HepG2 (cell line): ENCODE measurements around the gene PDK1. TPM values are rescaled to one million over a fixed set of nuclear protein-coding genes. Genes with fewer than 3 reads are reported as not detected.

Experiments used
- FLYWCH1 ChIP-seq: sonication (generic); formaldehyde crosslinking; IDR thresholded peaks from 2 replicates; pipeline ENCODE4 v1.8.1; 2023; ENCODE audit warnings: mild to moderate bottlenecking, missing genetic modification reagents
- GATAD1 ChIP-seq: IDR thresholded peaks from 2 replicates; pipeline ENCODE4 v1.6.1; 2016; ENCODE audit warnings: missing genetic modification reagents, missing compliant biosample characterization
- KLF15 ChIP-seq: sonication (generic); formaldehyde crosslinking; IDR thresholded peaks from 2 replicates; pipeline ENCODE4 v1.8.1; 2023; ENCODE audit warnings: borderline replicate concordance, mild to moderate bottlenecking, inconsistent platforms, missing genetic modification reagents, mixed read lengths
- KLF6 ChIP-seq: IDR thresholded peaks from 2 replicates; pipeline ENCODE4 v1.8.0; 2016; ENCODE audit warnings: missing biosample characterization, missing genetic modification reagents
- KMT2A ChIP-seq: sonication (generic); formaldehyde crosslinking; IDR thresholded peaks from 2 replicates; pipeline ENCODE4 v1.4.0; 2020; ENCODE audit warnings: missing genetic modification reagents
- MAFF ChIP-seq: IDR thresholded peaks from 2 replicates; pipeline ENCODE4 v1.6.1; 2011; ENCODE audit warnings: low read depth, low read length, improper control_type of control experiment
- MAFK ChIP-seq, 2 experiments: IDR thresholded peaks in 1 of 2; conservative IDR thresholded peaks in 1 of 2; 2 replicates each; pipeline ENCODE4 v1.6.1; 2011; ENCODE audit warnings: improper control_type of control experiment in 2 of 2, low read length in 2 of 2
- NFRKB ChIP-seq: fragments of 450-650 bp; IDR thresholded peaks from 2 replicates; pipeline ENCODE4 v1.6.1; 2017
- RFX1 ChIP-seq: fragments of 450-650 bp; IDR thresholded peaks from 2 replicates; pipeline ENCODE4 v1.6.1; 2017
- RFX3 ChIP-seq: IDR thresholded peaks from 2 replicates; pipeline ENCODE4 v1.6.1; 2016; ENCODE audit warnings: missing biosample characterization, missing genetic modification reagents
- ZBTB14 ChIP-seq: sonication (generic); formaldehyde crosslinking; IDR thresholded peaks from 2 replicates; pipeline ENCODE4 v1.4.0; 2020; ENCODE audit warnings: missing genetic modification reagents
- ZFP82 ChIP-seq: sonication (generic); formaldehyde crosslinking; IDR thresholded peaks from 2 replicates; pipeline ENCODE4 v1.5.1; 2020; ENCODE audit warnings: mild to moderate bottlenecking, missing genetic modification reagents, borderline replicate concordance
- ZNF251 ChIP-seq: sonication (generic); formaldehyde crosslinking; IDR thresholded peaks from 2 replicates; pipeline ENCODE4 v1.9.0; 2021; ENCODE audit warnings: mild to moderate bottlenecking, missing genetic modification reagents
- ZNF652 ChIP-seq: IDR thresholded peaks from 2 replicates; pipeline ENCODE4 v1.6.1; 2016; ENCODE audit warnings: low read depth, borderline replicate concordance
- ZNF670 ChIP-seq: sonication (generic); formaldehyde crosslinking; IDR thresholded peaks from 2 replicates; pipeline ENCODE4 v1.8.0; 2022; ENCODE audit warnings: mild to moderate bottlenecking, missing genetic modification reagents, borderline replicate concordance
- ZNF766 ChIP-seq: sonication (generic); formaldehyde crosslinking; IDR thresholded peaks from 2 replicates; pipeline ENCODE4 v1.5.0; 2020; ENCODE audit warnings: missing genetic modification reagents, borderline replicate concordance
- ZNF782 ChIP-seq: sonication (generic); formaldehyde crosslinking; IDR thresholded peaks from 2 replicates; pipeline ENCODE4 v1.4.0; 2020; ENCODE audit warnings: missing genetic modification reagents, mild to moderate bottlenecking, borderline replicate concordance
- polyA plus RNA-seq, 8 experiments: library from polyadenylated mRNA; depleted of rRNA in 3 of 8; stranded (reverse) in 7 of 8; unstranded in 1 of 8; fragments of >200 nt; fragmentation: Illumina TruSeq in 4 of 8; extraction: Trizol in 4 of 8; gene quantifications; 2 replicates each; pipeline versions ENCODE4 v1.2.1 to v1.2.3, GENCODE V29; 2011 to 2016; ENCODE audit warnings: low read depth in 4 of 8, missing spikeins in 1 of 8, mixed read lengths in 1 of 8; ENCODE audit not compliant: insufficient read depth in 1 of 8
- total RNA-seq, 5 experiments: library from RNA; depleted of rRNA; stranded (reverse); fragments of >200 nt; fragmentation: Illumina TruSeq; extraction: Trizol; gene quantifications; 2 replicates each; pipeline ENCODE4 v1.2.3, GENCODE V29; 2016; ENCODE audit warnings: low read depth in 1 of 5
- TF ChIP-seq, protein P1 (sequence below): sonication (generic); formaldehyde crosslinking; IDR thresholded peaks from 2 replicates; pipeline ENCODE4 v1.4.0; 2020; ENCODE audit warnings: low read depth, missing genetic modification reagents
- TF ChIP-seq, protein P2 (sequence below): sonication (generic); formaldehyde crosslinking; IDR thresholded peaks from 2 replicates; pipeline ENCODE4 v1.4.0; 2020; ENCODE audit warnings: mild to moderate bottlenecking, missing genetic modification reagents
- TF ChIP-seq, protein P3 (sequence below): IDR thresholded peaks from 2 replicates; pipeline ENCODE4 v1.6.1; 2018; ENCODE audit warnings: missing genetic modification reagents, mild to moderate bottlenecking, missing compliant biosample characterization
- TF ChIP-seq, protein P4 (sequence below): sonication (generic); formaldehyde crosslinking; IDR thresholded peaks from 2 replicates; pipeline ENCODE4 v1.8.0; 2022; ENCODE audit warnings: missing genetic modification reagents, mild to moderate bottlenecking, borderline replicate concordance
- TF ChIP-seq, protein P5 (sequence below): fragments of 450-650 bp; IDR thresholded peaks from 2 replicates; pipeline ENCODE4 v1.6.1; 2016

The PDK1 gene
- total and polyA plus RNA-seq, 2 of the 13 experiments (the other 11 are each of a cell fraction or from before 2014, with no cell fraction given): 11.9 to 96.9 TPM

GRCh38 chr2:172555272-172555521 lies 693 bp upstream of the PDK1 start (continued):
- no peak for TF ChIP-seq ZNF251 (CRISPR knock-in tag)
- TF ChIP-seq KMT2A (CRISPR knock-in tag): no peak
- no peak for TF ChIP-seq ZNF652 (CRISPR knock-in tag)
- TF ChIP-seq, protein P1, sequence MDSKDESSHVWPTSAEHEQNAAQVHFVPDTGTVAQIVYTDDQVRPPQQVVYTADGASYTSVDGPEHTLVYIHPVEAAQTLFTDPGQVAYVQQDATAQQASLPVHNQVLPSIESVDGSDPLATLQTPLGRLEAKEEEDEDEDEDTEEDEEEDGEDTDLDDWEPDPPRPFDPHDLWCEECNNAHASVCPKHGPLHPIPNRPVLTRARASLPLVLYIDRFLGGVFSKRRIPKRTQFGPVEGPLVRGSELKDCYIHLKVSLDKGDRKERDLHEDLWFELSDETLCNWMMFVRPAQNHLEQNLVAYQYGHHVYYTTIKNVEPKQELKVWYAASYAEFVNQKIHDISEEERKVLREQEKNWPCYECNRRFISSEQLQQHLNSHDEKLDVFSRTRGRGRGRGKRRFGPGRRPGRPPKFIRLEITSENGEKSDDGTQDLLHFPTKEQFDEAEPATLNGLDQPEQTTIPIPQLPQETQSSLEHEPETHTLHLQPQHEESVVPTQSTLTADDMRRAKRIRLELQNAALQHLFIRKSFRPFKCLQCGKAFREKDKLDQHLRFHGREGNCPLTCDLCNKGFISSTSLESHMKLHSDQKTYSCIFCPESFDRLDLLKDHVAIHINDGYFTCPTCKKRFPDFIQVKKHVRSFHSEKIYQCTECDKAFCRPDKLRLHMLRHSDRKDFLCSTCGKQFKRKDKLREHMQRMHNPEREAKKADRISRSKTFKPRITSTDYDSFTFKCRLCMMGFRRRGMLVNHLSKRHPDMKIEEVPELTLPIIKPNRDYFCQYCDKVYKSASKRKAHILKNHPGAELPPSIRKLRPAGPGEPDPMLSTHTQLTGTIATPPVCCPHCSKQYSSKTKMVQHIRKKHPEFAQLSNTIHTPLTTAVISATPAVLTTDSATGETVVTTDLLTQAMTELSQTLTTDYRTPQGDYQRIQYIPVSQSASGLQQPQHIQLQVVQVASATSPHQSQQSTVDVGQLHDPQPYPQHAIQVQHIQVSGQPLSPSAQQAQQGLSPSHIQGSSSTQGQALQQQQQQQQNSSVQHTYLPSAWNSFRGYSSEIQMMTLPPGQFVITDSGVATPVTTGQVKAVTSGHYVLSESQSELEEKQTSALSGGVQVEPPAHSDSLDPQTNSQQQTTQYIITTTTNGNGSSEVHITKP (CRISPR knock-in tag): no peak
- peak; percentile 34; the same call in 1 of the 2 replicates for TF ChIP-seq ZNF670 (CRISPR knock-in tag)
- no peak for TF ChIP-seq RFX1
- TF ChIP-seq MAFF: no peak
- TF ChIP-seq, protein P2, sequence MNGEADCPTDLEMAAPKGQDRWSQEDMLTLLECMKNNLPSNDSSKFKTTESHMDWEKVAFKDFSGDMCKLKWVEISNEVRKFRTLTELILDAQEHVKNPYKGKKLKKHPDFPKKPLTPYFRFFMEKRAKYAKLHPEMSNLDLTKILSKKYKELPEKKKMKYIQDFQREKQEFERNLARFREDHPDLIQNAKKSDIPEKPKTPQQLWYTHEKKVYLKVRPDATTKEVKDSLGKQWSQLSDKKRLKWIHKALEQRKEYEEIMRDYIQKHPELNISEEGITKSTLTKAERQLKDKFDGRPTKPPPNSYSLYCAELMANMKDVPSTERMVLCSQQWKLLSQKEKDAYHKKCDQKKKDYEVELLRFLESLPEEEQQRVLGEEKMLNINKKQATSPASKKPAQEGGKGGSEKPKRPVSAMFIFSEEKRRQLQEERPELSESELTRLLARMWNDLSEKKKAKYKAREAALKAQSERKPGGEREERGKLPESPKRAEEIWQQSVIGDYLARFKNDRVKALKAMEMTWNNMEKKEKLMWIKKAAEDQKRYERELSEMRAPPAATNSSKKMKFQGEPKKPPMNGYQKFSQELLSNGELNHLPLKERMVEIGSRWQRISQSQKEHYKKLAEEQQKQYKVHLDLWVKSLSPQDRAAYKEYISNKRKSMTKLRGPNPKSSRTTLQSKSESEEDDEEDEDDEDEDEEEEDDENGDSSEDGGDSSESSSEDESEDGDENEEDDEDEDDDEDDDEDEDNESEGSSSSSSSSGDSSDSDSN (CRISPR knock-in tag): no peak
- no peak for TF ChIP-seq NFRKB
- TF ChIP-seq KLF6: no peak
- no peak for TF ChIP-seq ZNF782 (CRISPR knock-in tag)
- TF ChIP-seq RFX3 (CRISPR knock-in tag): no peak
- TF ChIP-seq, protein P3, sequence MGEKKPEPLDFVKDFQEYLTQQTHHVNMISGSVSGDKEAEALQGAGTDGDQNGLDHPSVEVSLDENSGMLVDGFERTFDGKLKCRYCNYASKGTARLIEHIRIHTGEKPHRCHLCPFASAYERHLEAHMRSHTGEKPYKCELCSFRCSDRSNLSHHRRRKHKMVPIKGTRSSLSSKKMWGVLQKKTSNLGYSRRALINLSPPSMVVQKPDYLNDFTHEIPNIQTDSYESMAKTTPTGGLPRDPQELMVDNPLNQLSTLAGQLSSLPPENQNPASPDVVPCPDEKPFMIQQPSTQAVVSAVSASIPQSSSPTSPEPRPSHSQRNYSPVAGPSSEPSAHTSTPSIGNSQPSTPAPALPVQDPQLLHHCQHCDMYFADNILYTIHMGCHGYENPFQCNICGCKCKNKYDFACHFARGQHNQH (CRISPR knock-in tag): no peak
- TF ChIP-seq MAFK (conservative IDR thresholded peaks at IDR 0.05 in 1 of 2, IDR thresholded peaks at IDR 0.05 in 1 of 2; ENCODE audit: low read length in 2 of 2): no peak
- TF ChIP-seq, protein P4, sequence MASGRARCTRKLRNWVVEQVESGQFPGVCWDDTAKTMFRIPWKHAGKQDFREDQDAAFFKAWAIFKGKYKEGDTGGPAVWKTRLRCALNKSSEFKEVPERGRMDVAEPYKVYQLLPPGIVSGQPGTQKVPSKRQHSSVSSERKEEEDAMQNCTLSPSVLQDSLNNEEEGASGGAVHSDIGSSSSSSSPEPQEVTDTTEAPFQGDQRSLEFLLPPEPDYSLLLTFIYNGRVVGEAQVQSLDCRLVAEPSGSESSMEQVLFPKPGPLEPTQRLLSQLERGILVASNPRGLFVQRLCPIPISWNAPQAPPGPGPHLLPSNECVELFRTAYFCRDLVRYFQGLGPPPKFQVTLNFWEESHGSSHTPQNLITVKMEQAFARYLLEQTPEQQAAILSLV (CRISPR knock-in tag): no peak
- TF ChIP-seq ZFP82: no peak
- TF ChIP-seq, protein P5, sequence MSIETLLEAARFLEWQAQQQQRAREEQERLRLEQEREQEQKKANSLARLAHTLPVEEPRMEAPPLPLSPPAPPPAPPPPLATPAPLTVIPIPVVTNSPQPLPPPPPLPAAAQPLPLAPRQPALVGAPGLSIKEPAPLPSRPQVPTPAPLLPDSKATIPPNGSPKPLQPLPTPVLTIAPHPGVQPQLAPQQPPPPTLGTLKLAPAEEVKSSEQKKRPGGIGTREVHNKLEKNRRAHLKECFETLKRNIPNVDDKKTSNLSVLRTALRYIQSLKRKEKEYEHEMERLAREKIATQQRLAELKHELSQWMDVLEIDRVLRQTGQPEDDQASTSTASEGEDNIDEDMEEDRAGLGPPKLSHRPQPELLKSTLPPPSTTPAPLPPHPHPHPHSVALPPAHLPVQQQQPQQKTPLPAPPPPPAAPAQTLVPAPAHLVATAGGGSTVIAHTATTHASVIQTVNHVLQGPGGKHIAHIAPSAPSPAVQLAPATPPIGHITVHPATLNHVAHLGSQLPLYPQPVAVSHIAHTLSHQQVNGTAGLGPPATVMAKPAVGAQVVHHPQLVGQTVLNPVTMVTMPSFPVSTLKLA: no peak
- no peak for TF ChIP-seq GATAD1
- TF ChIP-seq FLYWCH1 (CRISPR knock-in tag): no peak
- TF ChIP-seq ZBTB14: no peak
- no peak for TF ChIP-seq KLF15 (CRISPR knock-in tag)
- no peak; the same call in 1 of the 2 replicates for TF ChIP-seq ZNF766 (CRISPR knock-in tag)
